Effector memory CD4-positive, alpha-beta T cell (primary cell): ENCODE results near the gene SLC2A4RG.

Experiments used
- DNase-seq, 3 donors: peaks; one replicate each; pipeline ENCODE4 v3.0.0-alpha.2; 2020
- H3K27ac ChIP-seq: 2 replicates; pipeline ENCODE4 v1.7.0; 2013; ENCODE audit warnings: mild to moderate bottlenecking, low read length, moderate library complexity; ENCODE audit not compliant: insufficient read depth, poor library complexity, severe bottlenecking
- H3K27me3 ChIP-seq: replicated peaks from 2 replicates; pipeline ENCODE4 v1.7.0; 2013; ENCODE audit warnings: mild to moderate bottlenecking, low read length; ENCODE audit not compliant: insufficient read depth, control insufficient read depth, poor library complexity, severe bottlenecking
- H3K36me3 ChIP-seq: 2 replicates; pipeline ENCODE4 v1.7.0; 2013; ENCODE audit warnings: mild to moderate bottlenecking, low read length, moderate library complexity; ENCODE audit not compliant: control insufficient read depth, insufficient read depth
- H3K4me1 ChIP-seq: 2 replicates; pipeline ENCODE4 v1.7.0; 2013; ENCODE audit warnings: low read length, mild to moderate bottlenecking; ENCODE audit not compliant: control insufficient read depth, insufficient read depth, poor library complexity, severe bottlenecking
- H3K4me3 ChIP-seq: 2 replicates; pipeline ENCODE4 v1.7.0; 2013; ENCODE audit warnings: low read length, low read depth, mild to moderate bottlenecking; ENCODE audit not compliant: insufficient read depth, poor library complexity, severe bottlenecking
- H3K9me3 ChIP-seq: 2 replicates; pipeline ENCODE4 v1.7.0; 2013; ENCODE audit warnings: mild to moderate bottlenecking, low read length, moderate library complexity; ENCODE audit not compliant: control insufficient read depth

The SLC2A4RG gene

DNA sequence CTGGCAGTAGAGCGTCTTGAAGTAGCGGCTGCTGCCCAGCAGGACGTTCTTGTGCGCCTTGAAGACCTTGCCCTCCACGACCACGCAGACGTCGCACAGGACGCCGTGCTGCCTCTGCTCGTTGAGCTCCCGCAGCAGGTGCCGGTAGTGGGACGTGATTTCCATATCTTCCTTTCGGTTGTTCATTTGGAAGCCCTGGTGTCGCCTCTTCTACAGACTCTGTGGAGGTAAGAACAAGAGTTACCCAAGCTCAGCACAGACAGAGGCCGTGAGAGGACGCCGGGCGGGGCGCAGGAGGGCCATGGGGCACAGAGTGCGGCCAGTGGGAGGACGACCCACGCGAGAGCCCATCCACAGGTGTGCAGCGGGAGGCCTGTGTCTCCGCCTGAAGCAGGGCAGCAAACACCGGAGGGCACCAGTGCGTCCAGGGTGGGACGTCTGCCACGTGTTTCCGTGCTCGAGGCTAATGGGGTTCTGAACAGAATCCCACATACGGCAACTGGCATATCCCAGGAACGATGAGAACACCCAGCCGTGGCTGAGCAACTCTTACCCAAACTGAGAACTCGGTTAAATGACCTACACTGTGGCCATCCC lies 51.1 kb downstream of the SLC2A4RG start:
- DNase-seq = no peak
- no peak overlapping the region for H3K27ac ChIP-seq
- H3K27me3 ChIP-seq = no peaks in the 10 kb centered on the region
- H3K36me3 ChIP-seq = no peaks in the 10 kb centered on the region
- H3K4me3 ChIP-seq = no peak overlapping the region
- H3K9me3 ChIP-seq = no peaks in the 10 kb centered on the region
- no peaks in the 10 kb centered on the region for H3K4me1 ChIP-seq

DNA sequence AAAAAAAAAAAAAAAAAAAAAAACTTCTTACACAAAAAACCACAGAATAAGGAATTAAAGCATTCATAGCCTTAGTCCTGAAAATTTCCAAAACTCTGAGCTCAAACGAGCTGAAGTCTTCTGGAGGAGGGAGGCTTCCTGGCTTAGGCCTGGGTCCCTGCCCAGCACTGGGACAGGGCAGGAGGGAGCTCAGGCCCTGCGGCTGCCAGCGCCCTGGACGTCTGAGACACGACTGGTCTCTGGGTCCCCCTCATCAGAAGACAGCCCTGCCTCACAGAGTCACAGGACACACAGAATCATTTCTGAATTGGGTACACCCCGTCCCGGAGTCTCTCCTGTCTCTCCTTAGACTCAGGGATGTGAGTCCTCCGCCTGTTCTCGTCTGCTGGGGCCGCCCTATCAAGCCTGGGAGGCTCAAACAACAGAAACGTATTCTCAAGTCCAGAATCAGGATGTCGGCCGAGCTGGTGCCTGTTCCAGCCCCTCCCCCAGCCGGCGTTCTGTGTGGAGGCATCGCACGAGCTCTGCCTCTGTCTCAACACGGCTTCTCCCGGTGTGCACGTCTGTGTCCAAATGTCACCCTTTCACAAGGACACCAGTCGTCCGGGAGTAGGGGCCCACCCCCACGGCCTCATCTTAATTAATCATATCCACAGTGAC lies 52.1 kb downstream of the SLC2A4RG start:
- Histone ChIP-seq H3K27ac (no peak overlapping the region), H3K4me1 (no peaks in the 10 kb centered on the region), H3K27me3 (no peaks in the 10 kb centered on the region), H3K36me3 (no peaks in the 10 kb centered on the region), H3K4me3 (no peak overlapping the region), H3K9me3 (no peaks in the 10 kb centered on the region)
- no peak for DNase-seq

DNA sequence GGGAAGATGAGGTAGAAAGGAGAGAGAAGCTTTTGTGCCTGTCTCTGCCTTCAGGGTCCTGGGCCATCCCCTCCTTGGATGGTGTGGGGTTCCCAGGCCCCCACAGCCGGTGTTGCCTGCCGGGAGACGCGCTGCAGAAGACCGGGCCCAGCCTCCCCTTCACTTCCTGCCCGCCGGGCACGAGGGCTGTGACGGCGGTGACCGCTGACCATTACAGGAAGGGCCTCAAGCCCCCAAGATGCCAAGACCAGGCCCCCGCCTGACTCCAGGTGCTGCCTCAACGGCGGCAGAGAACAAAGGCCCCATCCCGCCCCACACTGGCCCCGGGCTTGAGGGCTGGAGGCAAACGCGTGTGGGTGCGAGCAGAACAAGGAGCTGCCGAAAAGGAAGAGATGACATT lies 53.3 kb downstream of the SLC2A4RG start:
- H3K36me3 ChIP-seq = no peaks in the 10 kb centered on the region
- no peak for DNase-seq
- H3K27ac ChIP-seq = no peak overlapping the region
- no peaks in the 10 kb centered on the region for H3K4me1 ChIP-seq
- no peaks in the 10 kb centered on the region for H3K9me3 ChIP-seq
- H3K4me3 ChIP-seq = no peak overlapping the region
- no peaks in the 10 kb centered on the region for H3K27me3 ChIP-seq
